Choroid plexus epithelial cell (primary cell): ENCODE measurements around the gene RANBP1.

ENCODE experiments used
- DNase-seq: peaks from one replicate; pipeline ENCODE4 v3.0.0-alpha.2; 2010; ENCODE audit warnings: low read depth
- H3K4me3 ChIP-seq: 2 replicates; pipeline ENCODE4 v1.5.1; 2011; ENCODE audit warnings: low read depth, mild to moderate bottlenecking, control low read depth, low read length, moderate library complexity
- CTCF ChIP-seq: conservative IDR thresholded peaks from 2 replicates; pipeline ENCODE4 v1.5.1; 2011; ENCODE audit warnings: low read depth, mild to moderate bottlenecking, control low read depth, inconsistent platforms, low read length, moderate library complexity

The RANBP1 gene

GRCh38 chr22:20150381-20151275, 34.7 kb downstream of the RANBP1 start, which contains the start of gene CCDC188:
CCDC188 (minus strand) TSS chr22:20151055; CDS start chr22:20150986, 69 bp downstream.
- TF ChIP-seq CTCF, result no peak
- DNase-seq, result no peak
- no peak within 1 kb of the TSS for H3K4me3 ChIP-seq

- no peak for DNase-seq
- H3K4me3 ChIP-seq, result no peak overlapping the region
- no peak for TF ChIP-seq CTCF
Measured at GRCh38 chr22:20151276-20151588, 35.3 kb downstream of the RANBP1 start.

DNA sequence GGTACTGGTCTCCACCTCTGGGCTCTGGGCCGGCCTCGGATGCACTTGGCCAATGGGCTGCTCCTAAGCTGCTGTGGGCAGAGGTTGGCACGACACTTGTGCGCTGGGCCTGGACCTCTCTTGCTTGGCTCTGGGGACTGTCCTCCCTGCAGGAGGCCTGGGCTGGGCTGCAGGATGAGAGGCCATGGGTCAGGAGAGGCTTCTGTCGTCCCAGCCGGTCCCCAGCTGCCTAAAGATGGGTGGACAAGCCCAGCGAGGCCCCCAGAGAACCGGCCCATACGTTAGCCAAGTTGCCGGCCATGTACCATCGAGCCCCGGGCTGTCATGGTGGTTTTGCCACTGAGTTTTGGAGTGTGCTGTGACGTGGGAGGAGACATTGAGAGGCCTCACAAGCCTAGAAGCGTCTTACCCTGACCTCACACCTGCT, 36.6 kb downstream of the RANBP1 start:
- no peak for TF ChIP-seq CTCF
- DNase-seq, result no peak
- no peak overlapping the region for H3K4me3 ChIP-seq

GRCh38 chr22:20153945-20154344, 38.0 kb downstream of the RANBP1 start:
- DNase-seq, result peak; percentile 22
- TF ChIP-seq CTCF, result peak; percentile 10
- H3K4me3 ChIP-seq, result no peak overlapping the region

DNA sequence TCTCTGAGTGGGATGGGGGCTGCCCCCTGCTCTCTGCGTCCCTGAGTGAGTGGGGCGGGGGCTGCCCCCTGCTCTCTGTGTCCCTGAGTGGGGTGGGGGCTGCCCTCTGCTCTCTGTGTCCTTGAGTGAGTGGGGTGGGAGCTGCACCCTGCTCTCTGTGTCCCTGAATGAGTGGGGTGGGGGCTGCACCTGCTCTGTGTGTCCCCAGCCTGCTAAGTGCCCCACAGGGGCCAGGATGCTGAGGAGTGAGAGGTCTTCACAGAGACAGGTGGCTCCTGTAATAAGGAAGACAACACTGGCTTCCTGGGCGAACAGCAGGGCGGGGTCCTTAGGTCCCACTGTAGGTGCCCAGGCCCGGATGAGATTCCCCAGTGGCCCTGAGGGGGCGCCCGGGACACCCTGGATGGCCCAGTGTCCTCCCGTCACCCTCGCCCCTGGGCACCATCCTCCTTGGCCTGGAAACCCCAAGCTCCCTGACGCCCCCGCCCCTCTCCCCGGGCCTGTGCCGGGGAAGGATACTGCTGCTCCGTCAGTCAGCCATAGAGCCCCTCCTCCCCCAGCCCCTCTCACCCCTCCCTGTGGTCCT, 38.8 kb downstream of the RANBP1 start:
- DNase-seq, result no peak
- TF ChIP-seq CTCF, result peak; percentile 7
- no peak overlapping the region for H3K4me3 ChIP-seq

GRCh38 chr22:20155330-20156041, 39.6 kb downstream of the RANBP1 start:
- TF ChIP-seq CTCF, result no peak
- no peak overlapping the region for H3K4me3 ChIP-seq
- peak; percentile 50 for DNase-seq
